Measurements from ENCODE around the gene DNPH1. TPM values are rescaled to one million over a fixed set of nuclear protein-coding genes. Genes with fewer than 3 reads are reported as not detected.
A peak's percentile ranks its signal among the peaks of the same experiment; 100 is the strongest.

Gene DNPH1
- total RNA-seq, 1 donor from 2014 or later: 3.5 TPM

GRCh38 chr6:43276577-43277305, 47.5 kb upstream of the DNPH1 start:
- no peak for TF ChIP-seq CTCF (IDR thresholded peaks at IDR 0.05; ENCODE audit: partially characterized antibody, unreplicated experiment)
- Mint-ChIP-seq H3K4me1 (ENCODE audit: low read depth, unreplicated experiment) (peaks cover 8% of the 10 kb centered on the region), H3K27me3 (ENCODE audit: unreplicated experiment) (peaks cover 27% of the 10 kb centered on the region), H3K9me3 (ENCODE audit: unreplicated experiment) (peaks cover 7% of the 10 kb centered on the region), H3K4me3 (ENCODE audit: unreplicated experiment) (no peak overlapping the region), H3K36me3 (ENCODE audit: unreplicated experiment) (peaks cover 7% of the 10 kb centered on the region), H3K27ac (ENCODE audit: unreplicated experiment) (no peak overlapping the region)
- no peak for DNase-seq

GRCh38 chr6:43275801-43276576, 46.7 kb upstream of the DNPH1 start:
- no peak for TF ChIP-seq CTCF (IDR thresholded peaks at IDR 0.05; ENCODE audit: partially characterized antibody, unreplicated experiment)
- H3K27ac Mint-ChIP-seq (ENCODE audit: unreplicated experiment): no peak overlapping the region
- peaks cover 10% of the 10 kb centered on the region for H3K9me3 Mint-ChIP-seq (ENCODE audit: unreplicated experiment)
- peaks cover 5% of the 10 kb centered on the region for H3K36me3 Mint-ChIP-seq (ENCODE audit: unreplicated experiment)
- DNase-seq: peak; percentile 39
- H3K4me1 Mint-ChIP-seq (ENCODE audit: low read depth, unreplicated experiment): peaks cover 9% of the 10 kb centered on the region
- peak overlapping the region; percentile 75 for H3K4me3 Mint-ChIP-seq (ENCODE audit: unreplicated experiment)
- H3K27me3 Mint-ChIP-seq (ENCODE audit: unreplicated experiment): peaks cover 28% of the 10 kb centered on the region

DNA sequence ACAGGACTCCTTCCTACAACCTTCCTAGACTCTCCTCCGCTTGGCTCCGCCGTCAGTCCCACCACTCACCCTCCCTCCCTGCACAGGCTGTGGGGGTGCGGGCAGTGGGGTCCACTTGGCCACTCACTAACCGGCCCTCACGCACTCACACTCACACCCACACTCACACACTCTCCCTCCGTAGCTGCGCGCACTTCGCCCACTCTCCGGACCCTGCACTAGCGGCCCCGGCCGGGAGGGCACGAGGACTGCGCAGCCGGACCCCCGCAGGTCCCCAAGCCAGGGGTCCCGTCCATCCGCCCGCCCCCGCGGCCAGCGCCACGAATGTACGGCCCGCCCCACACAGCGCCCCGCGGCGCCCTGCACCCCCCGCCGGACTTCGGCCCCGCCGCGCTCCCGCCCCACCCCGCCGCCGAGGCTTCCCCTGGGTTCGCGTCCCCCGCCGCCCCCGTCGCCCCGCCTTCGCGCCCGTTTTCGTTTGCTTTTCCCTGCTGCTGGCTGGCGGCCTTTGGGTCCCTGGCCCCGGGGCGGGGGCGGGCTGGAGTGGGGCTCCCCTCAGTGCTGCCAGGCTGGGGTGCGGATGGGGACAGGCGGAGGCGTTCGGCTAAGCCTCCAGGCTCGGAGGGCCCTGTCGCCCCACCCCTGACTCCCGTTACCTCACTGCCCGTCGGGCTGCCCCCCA, 45.8 kb upstream of the DNPH1 start:
- Mint-ChIP-seq H3K27ac (ENCODE audit: unreplicated experiment) (no peak overlapping the region), H3K27me3 (ENCODE audit: unreplicated experiment) (peaks cover 24% of the 10 kb centered on the region), H3K4me3 (ENCODE audit: unreplicated experiment) (peak overlapping the region; percentile 83), H3K4me1 (ENCODE audit: low read depth, unreplicated experiment) (peaks cover 13% of the 10 kb centered on the region), H3K36me3 (ENCODE audit: unreplicated experiment) (no peaks in the 10 kb centered on the region), H3K9me3 (ENCODE audit: unreplicated experiment) (peaks cover 10% of the 10 kb centered on the region)
- no peak for TF ChIP-seq CTCF (IDR thresholded peaks at IDR 0.05; ENCODE audit: partially characterized antibody, unreplicated experiment)
- no peak for DNase-seq

DNA sequence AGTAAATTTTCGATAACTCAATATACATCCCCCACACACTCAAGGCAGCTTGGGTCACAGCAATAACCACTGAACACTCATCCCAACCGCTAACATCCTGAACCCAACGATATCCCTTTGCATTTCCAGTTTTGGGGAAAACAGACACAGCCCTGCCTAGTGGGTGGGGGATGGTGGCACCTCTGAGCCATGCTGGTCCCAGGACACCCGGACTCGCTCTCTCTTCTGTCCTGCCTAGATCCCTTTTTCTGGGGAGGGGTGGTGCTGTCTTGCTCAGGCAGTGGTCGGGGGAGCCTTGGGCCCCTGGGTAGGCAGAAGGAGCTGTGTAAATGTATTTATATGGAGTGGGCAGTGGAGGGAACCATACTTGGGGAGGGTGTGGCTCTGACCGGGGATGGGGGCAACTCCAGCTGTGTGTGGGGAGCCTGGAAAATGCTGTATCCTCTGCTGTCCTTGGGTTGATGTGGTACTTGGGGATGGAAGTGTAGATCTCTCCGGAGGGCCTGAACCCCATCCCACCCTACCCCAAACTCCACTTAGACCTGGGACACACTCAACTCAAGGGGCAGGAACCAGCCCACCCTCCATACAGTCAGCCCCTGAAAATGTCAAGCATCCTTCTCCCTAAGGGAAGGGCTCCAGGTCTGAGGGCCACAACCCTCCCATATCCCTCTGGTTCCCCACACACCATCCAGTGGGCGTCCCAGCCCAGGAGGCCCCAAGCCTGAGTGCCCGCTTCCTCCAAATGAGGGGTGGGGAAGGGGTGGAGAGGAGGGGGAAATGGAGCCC, 45.0 kb upstream of the DNPH1 start:
- Mint-ChIP-seq H3K36me3 (ENCODE audit: unreplicated experiment) (no peaks in the 10 kb centered on the region), H3K9me3 (ENCODE audit: unreplicated experiment) (peaks cover 10% of the 10 kb centered on the region), H3K27me3 (ENCODE audit: unreplicated experiment) (peaks cover 24% of the 10 kb centered on the region), H3K27ac (ENCODE audit: unreplicated experiment) (no peak overlapping the region), H3K4me3 (ENCODE audit: unreplicated experiment) (peak overlapping the region; percentile 83), H3K4me1 (ENCODE audit: low read depth, unreplicated experiment) (peaks cover 15% of the 10 kb centered on the region)
- DNase-seq: no peak
- no peak for TF ChIP-seq CTCF (IDR thresholded peaks at IDR 0.05; ENCODE audit: partially characterized antibody, unreplicated experiment)
